HEK293 (cell line): ENCODE results near the gene TTC34.

ENCODE experiments used
- CTCF ChIA-PET: fragments of 350-600 bp; formaldehyde crosslinking; extraction: SDS; loops from one replicate; lab custom pipeline; 2021; ENCODE audit warnings: antibody characterized with exemption; lab: Yijun Ruan, JAX
- POLR2A ChIA-PET: fragments of 300-600 bp; formaldehyde crosslinking; extraction: SDS; loops from one replicate; lab custom pipeline; 2020; ENCODE audit warnings: antibody characterized with exemption, inconsistent platforms; lab: Yijun Ruan, JAX
- H3K27ac ChIP-seq: fragments of 200-500 bp; sonication (Bioruptor generic); 2 replicates; pipeline ENCODE4 v1.5.1; 2014; ENCODE audit warnings: low read depth, low read length, control low read depth, inconsistent platforms; ENCODE audit errors: extremely low read depth
- H3K36me3 ChIP-seq, 2 experiments: fragments of 200-500 bp in 1 of 2; sonication (Bioruptor generic) in 1 of 2; 1 replicate in 1 of 2; 2 replicates in 1 of 2; pipeline ENCODE4 v1.5.1; 2014 to 2017; ENCODE audit warnings: inconsistent platforms in 2 of 2, low read length in 2 of 2; ENCODE audit not compliant: control insufficient read depth in 2 of 2, insufficient read depth in 1 of 2
- H3K4me1 ChIP-seq: fragments of 200-500 bp; sonication (Bioruptor generic); 2 replicates; pipeline ENCODE4 v1.5.1; 2014; ENCODE audit warnings: mild to moderate bottlenecking, low read length, inconsistent platforms; ENCODE audit not compliant: control insufficient read depth, insufficient read depth
- H3K4me3 ChIP-seq: 2 replicates; pipeline ENCODE4 v1.5.1; 2011; ENCODE audit warnings: low read depth, mild to moderate bottlenecking, control low read depth, low read length, moderate library complexity
- H3K9me3 ChIP-seq: fragments of 200-500 bp; sonication (Bioruptor generic); 2 replicates; pipeline ENCODE4 v1.5.1; 2014; ENCODE audit warnings: low read depth, low read length, inconsistent platforms; ENCODE audit not compliant: control insufficient read depth, insufficient read depth
- GFI1B ChIP-seq: fragments of 450-650 bp; formaldehyde crosslinking; IDR thresholded peaks from 2 replicates; pipeline ENCODE4 v1.5.1; 2016; ENCODE audit warnings: missing biosample characterization, missing genetic modification characterization
- GLIS1 ChIP-seq: fragments of 450-650 bp; formaldehyde crosslinking; IDR thresholded peaks from 2 replicates; pipeline ENCODE4 v1.5.1; 2016; ENCODE audit warnings: missing biosample characterization, missing genetic modification characterization
- PRDM10 ChIP-seq: fragments of 450-650 bp; formaldehyde crosslinking; IDR thresholded peaks from 2 replicates; pipeline ENCODE4 v1.5.1; 2016; ENCODE audit warnings: missing biosample characterization, missing genetic modification characterization
- SETDB1 ChIP-seq: IDR thresholded peaks from one replicate; pipeline ENCODE4 v1.6.1; 2017; ENCODE audit warnings: mild to moderate bottlenecking, low read length, moderate library complexity, mixed read lengths; ENCODE audit not compliant: insufficient read length
- TRIM28 ChIP-seq: IDR thresholded peaks from 2 replicates; pipeline ENCODE4 v1.6.1; 2011; ENCODE audit warnings: low read length, control low read depth, borderline replicate concordance
- ZFHX2 ChIP-seq: fragments of 450-650 bp; formaldehyde crosslinking; conservative IDR thresholded peaks from 2 replicates; pipeline ENCODE4 v1.5.1; 2016; ENCODE audit warnings: missing biosample characterization, missing genetic modification characterization
- ZNF18 ChIP-seq: fragments of 450-650 bp; formaldehyde crosslinking; IDR thresholded peaks from 2 replicates; pipeline ENCODE4 v1.5.1; 2016; ENCODE audit warnings: missing biosample characterization, missing genetic modification characterization
- ZNF639 ChIP-seq: fragments of 450-650 bp; formaldehyde crosslinking; IDR thresholded peaks from 2 replicates; pipeline ENCODE4 v1.5.1; 2016; ENCODE audit warnings: missing biosample characterization, missing genetic modification characterization
- ZNF785 ChIP-seq: fragments of 450-650 bp; formaldehyde crosslinking; IDR thresholded peaks from 2 replicates; pipeline ENCODE4 v1.5.1; 2016; ENCODE audit warnings: missing biosample characterization, missing genetic modification characterization
- ZNF792 ChIP-seq: fragments of 450-650 bp; formaldehyde crosslinking; IDR thresholded peaks from 2 replicates; pipeline ENCODE4 v1.5.1; 2016; ENCODE audit warnings: missing biosample characterization, missing genetic modification characterization
- TF ChIP-seq, protein P1 (sequence below): fragments of 450-650 bp; formaldehyde crosslinking; IDR thresholded peaks from 2 replicates; pipeline ENCODE4; 2016; ENCODE audit warnings: missing biosample characterization, missing genetic modification characterization

The TTC34 gene

DNA sequence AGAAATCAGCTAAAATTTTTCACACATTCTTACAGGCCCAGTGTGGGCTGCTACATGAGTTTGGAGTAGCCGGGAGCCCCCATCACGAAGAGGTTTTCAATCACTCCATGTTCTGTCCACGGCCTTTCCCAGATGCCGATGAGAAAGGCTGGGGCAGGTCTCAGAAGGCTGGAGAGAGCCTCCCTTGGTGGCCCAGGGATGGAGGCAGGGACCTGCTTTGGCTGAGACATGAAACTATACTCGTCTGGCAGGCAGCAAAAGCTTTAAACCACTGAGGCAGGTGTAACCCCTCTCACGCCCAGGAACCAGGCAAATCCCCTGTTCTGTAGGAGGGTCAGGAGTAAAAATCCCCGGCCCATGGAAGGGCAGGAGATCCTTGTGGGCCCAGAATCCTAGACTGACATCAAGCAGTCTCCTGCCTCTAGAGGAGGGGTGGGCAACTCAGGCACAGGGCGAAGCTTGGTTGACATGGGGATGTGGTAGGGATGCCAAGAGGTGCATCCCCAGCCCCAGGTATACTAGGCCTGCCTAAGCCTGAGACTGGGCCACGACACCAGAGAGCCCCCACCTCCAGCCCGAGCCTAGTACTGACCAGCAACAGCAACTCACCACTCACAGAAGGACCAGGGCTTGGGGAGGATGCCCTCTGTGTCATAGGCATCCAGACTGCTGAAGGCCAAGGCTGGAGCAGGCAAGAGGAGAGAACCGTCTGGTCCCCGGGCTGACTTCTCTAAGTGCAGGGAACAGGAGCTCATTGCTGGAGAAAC, 177.7 kb downstream of the TTC34 start (continued):
- TF ChIP-seq ZNF639 (tag by site-specific recombination) (no peak), ZNF18 (tag by site-specific recombination) (no peak), ZNF785 (tag by site-specific recombination) (no peak)

GRCh38 chr1:2617971-2618470, 183.5 kb downstream of the TTC34 start:
- H3K9me3 ChIP-seq, result no peaks in the 10 kb centered on the region
- H3K4me1 ChIP-seq, result no peaks in the 10 kb centered on the region
- TF ChIP-seq, protein P1, sequence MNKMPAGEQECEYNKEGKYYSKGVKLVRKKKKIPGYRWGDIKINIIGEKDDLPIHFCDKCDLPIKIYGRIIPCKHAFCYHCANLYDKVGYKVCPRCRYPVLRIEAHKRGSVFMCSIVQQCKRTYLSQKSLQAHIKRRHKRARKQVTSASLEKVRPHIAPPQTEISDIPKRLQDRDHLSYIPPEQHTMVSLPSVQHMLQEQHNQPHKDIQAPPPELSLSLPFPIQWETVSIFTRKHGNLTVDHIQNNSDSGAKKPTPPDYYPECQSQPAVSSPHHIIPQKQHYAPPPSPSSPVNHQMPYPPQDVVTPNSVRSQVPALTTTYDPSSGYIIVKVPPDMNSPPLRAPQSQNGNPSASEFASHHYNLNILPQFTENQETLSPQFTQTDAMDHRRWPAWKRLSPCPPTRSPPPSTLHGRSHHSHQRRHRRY (tag by site-specific recombination), result no peak
- TF ChIP-seq TRIM28, result 0 out of 2 replicates have a peak, but pooled peaks have one; percentile 33
- TF ChIP-seq ZFHX2 (tag by site-specific recombination), result peak; percentile 40
- 0 out of 2 replicates have a peak, but pooled peaks have one; percentile 38 for TF ChIP-seq GLIS1 (tag by site-specific recombination)
- TF ChIP-seq PRDM10 (tag by site-specific recombination), result peak; percentile 87
- H3K27ac ChIP-seq, result no peak overlapping the region
- no peaks in the 10 kb centered on the region for H3K36me3 ChIP-seq
- CTCF ChIA-PET, result no interaction called here
- H3K4me3 ChIP-seq, result no peak overlapping the region
- POLR2A ChIA-PET, result interaction anchor here (0.7 to 0.9 kb wide), 2 partner anchors 21 to 26 kb away, joined by 4 read pairs; no protein-coding TSS in a partner anchor

DNA sequence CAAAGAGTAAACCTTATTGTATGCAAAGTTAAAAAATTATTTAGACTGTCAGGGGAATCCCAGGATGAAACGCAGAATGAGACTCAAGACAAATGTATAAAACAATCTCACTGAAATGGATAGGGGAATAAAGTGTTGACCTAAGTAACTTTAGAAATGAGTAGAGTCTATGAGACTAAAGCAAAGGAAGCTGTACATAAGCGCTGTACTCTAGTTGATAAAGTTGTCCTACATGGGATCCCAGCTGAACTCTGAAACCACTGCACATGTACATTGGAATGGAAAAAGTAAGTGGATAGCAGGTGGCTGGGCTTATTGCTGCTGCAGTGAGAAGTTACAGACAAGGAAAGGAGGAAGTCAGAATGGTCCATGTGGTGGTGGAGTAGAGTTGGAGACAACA, 187.3 kb downstream of the TTC34 start:
- H3K27ac ChIP-seq, result no peak overlapping the region
- no peak for TF ChIP-seq ZNF792 (tag by site-specific recombination)
- TF ChIP-seq TRIM28, result peak; percentile 95
- TF ChIP-seq GFI1B (tag by site-specific recombination), result no peak
- peak; percentile 72 for TF ChIP-seq SETDB1
- TF ChIP-seq, all 188 proteins: peak for 2
- Histone ChIP-seq H3K36me3 (no peaks in the 10 kb centered on the region), H3K4me1 (no peaks in the 10 kb centered on the region), H3K4me3 (no peak overlapping the region), H3K9me3 (no peaks in the 10 kb centered on the region)
- ChIA-PET POLR2A (no interaction called here), CTCF (no interaction called here)
